Measurements from ENCODE around the gene ERN1.

Gene ERN1

DNA sequence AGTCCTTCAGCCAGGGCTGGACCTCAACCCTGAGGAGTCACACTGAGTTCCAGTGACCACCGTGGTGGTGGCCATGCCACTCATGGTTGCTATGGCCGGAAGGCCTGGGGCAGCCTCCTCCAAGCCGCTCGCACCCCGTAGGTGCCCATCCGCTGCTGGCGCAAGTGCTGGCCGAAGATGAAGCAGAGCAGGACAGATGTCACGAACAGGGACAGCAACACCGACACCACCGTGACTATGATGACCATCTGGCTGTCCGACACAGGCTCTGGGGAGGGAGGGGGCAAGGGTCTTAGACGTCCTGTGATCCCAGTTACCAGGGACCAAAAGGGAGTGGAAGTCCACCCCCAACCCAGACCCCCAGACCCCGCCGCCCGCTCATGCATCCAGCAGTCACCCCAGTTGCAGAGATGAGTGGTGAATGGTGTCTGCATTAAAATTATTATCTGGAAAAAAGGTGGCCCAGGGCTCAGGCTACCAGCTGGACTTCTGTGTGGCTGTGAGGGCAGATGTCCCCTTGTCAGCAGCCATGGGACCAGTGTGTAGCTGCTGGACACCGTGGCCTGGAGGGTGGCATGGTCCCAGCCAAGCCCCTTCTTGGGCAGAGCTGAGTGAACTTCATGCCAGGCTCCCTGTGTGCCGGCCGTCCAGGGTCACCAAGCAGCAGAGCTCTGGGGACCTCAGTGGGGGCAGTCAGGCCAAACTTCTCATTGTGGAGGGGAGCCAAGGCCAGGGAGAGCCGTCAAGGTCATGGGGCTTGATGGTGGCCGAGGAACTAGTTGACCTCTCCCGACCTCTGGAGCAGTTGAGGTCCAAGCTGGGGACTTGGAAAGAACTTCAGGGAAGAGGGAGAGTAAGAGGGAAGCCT is 127.1 kb downstream of the ERN1 start:
- Histone ChIP-seq H3K27ac (replicated peaks) (no peak overlapping the region), H3K4me3 (replicated peaks; ENCODE audit: insufficient read depth, low read length) (no peak overlapping the region), H3K27me3 (ENCODE audit: insufficient read depth, poor library complexity, severe bottlenecking) (peaks cover 15% of the 10 kb centered on the region)
- TF ChIP-seq, protein P1, sequence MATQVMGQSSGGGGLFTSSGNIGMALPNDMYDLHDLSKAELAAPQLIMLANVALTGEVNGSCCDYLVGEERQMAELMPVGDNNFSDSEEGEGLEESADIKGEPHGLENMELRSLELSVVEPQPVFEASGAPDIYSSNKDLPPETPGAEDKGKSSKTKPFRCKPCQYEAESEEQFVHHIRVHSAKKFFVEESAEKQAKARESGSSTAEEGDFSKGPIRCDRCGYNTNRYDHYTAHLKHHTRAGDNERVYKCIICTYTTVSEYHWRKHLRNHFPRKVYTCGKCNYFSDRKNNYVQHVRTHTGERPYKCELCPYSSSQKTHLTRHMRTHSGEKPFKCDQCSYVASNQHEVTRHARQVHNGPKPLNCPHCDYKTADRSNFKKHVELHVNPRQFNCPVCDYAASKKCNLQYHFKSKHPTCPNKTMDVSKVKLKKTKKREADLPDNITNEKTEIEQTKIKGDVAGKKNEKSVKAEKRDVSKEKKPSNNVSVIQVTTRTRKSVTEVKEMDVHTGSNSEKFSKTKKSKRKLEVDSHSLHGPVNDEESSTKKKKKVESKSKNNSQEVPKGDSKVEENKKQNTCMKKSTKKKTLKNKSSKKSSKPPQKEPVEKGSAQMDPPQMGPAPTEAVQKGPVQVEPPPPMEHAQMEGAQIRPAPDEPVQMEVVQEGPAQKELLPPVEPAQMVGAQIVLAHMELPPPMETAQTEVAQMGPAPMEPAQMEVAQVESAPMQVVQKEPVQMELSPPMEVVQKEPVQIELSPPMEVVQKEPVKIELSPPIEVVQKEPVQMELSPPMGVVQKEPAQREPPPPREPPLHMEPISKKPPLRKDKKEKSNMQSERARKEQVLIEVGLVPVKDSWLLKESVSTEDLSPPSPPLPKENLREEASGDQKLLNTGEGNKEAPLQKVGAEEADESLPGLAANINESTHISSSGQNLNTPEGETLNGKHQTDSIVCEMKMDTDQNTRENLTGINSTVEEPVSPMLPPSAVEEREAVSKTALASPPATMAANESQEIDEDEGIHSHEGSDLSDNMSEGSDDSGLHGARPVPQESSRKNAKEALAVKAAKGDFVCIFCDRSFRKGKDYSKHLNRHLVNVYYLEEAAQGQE (IDR thresholded peaks at IDR 0.05; ENCODE audit: insufficient replicate concordance, low read depth) = no peak
- no peak for TF ChIP-seq GABPA (IDR thresholded peaks at IDR 0.05; ENCODE audit: low read depth)
- no peak for TF ChIP-seq SPI1 (IDR thresholded peaks at IDR 0.05; ENCODE audit: borderline replicate concordance, low read depth)
- TF ChIP-seq, protein P2, sequence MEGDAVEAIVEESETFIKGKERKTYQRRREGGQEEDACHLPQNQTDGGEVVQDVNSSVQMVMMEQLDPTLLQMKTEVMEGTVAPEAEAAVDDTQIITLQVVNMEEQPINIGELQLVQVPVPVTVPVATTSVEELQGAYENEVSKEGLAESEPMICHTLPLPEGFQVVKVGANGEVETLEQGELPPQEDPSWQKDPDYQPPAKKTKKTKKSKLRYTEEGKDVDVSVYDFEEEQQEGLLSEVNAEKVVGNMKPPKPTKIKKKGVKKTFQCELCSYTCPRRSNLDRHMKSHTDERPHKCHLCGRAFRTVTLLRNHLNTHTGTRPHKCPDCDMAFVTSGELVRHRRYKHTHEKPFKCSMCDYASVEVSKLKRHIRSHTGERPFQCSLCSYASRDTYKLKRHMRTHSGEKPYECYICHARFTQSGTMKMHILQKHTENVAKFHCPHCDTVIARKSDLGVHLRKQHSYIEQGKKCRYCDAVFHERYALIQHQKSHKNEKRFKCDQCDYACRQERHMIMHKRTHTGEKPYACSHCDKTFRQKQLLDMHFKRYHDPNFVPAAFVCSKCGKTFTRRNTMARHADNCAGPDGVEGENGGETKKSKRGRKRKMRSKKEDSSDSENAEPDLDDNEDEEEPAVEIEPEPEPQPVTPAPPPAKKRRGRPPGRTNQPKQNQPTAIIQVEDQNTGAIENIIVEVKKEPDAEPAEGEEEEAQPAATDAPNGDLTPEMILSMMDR (IDR thresholded peaks at IDR 0.05; ENCODE audit: insufficient read depth, low read length) = no peak
- no peak for TF ChIP-seq POLR2AphosphoS5 (IDR thresholded peaks at IDR 0.05; ENCODE audit: low read depth)
- no peak for DNase-seq (ENCODE audit: low read depth in 1 of 2, low spot score in 1 of 2)

DNA sequence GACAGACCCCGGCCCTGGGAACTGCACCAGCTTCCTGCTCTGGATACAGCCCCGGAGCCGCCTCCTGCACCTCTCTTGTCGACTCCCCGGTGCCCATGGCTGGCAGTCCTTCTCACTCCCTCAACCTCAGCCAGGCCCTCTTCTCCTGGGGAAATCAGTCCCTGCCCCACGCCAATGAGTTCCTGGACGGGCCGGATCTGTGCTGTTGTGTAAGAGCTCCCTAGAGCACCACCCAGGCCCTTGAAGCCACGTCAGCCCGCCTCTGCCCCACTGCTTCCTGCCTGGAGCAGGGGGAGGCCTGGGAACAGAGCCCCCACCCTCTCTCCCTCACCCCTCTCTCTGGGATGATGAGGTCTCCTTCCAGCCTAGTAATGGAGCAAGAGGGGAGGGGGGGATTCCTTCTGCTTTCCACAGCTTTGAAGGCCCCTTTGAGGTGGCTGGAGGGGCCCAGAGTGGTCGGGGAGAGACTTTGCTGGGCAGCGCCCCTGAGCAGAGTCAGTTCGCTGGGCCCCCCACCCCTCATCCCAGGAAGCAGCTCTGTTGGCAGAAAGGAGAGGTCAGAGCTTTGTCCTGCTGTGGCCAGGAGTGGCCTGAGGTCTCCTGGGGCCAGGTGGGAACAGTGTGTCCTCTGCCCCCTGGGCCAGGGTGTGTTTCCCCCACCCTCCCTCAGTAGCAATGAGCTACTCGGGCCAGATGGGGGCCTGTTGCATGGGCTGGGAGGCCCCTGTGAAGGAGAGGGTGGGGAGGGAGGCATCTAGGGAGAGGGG is 128.0 kb downstream of the ERN1 start:
- Histone ChIP-seq H3K27me3 (ENCODE audit: insufficient read depth, poor library complexity, severe bottlenecking) (peaks cover 23% of the 10 kb centered on the region), H3K27ac (replicated peaks) (no peak overlapping the region), H3K4me3 (replicated peaks; ENCODE audit: insufficient read depth, low read length) (no peak overlapping the region)
- DNase-seq (ENCODE audit: low read depth in 1 of 2, low spot score in 1 of 2) = no peak
- TF ChIP-seq, protein P1 (IDR thresholded peaks at IDR 0.05; ENCODE audit: insufficient replicate concordance, low read depth) = no peak
- TF ChIP-seq, protein P2 (IDR thresholded peaks at IDR 0.05; ENCODE audit: insufficient read depth, low read length) = no peak
- TF ChIP-seq GABPA (IDR thresholded peaks at IDR 0.05; ENCODE audit: low read depth) = no peak
- no peak for TF ChIP-seq SPI1 (IDR thresholded peaks at IDR 0.05; ENCODE audit: borderline replicate concordance, low read depth)
- no peak for TF ChIP-seq POLR2AphosphoS5 (IDR thresholded peaks at IDR 0.05; ENCODE audit: low read depth)

DNA sequence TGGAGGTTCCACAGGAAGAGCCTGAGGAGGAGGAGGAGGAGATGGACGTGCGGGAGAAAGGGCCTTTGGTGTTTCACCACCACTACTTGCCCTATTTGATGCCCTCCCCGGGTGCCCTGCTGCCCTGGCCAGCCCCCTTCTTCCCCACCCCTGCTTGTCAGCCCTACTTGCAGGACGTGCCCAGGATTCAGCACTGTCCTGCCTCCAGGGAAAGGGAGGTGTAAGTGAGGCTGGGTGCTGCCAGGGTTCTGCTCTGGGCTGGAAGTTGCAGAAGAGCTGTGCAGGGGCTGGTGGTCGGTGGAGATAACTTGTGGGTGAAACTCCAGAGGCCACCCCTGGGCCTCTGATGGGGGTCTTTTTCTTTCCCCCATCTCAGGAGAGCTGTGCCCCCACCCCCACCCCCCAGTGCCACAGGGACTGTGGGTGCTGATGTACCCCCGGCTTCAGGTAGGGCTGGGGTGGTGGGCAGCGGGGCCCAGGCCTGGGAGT is 128.8 kb downstream of the ERN1 start:
- TF ChIP-seq SPI1 (IDR thresholded peaks at IDR 0.05; ENCODE audit: borderline replicate concordance, low read depth) = no peak
- TF ChIP-seq, protein P2 (IDR thresholded peaks at IDR 0.05; ENCODE audit: insufficient read depth, low read length) = no peak
- TF ChIP-seq POLR2AphosphoS5 (IDR thresholded peaks at IDR 0.05; ENCODE audit: low read depth) = no peak
- no peak for TF ChIP-seq GABPA (IDR thresholded peaks at IDR 0.05; ENCODE audit: low read depth)
- TF ChIP-seq, protein P1 (IDR thresholded peaks at IDR 0.05; ENCODE audit: insufficient replicate concordance, low read depth) = no peak
- peaks cover 26% of the 10 kb centered on the region for H3K27me3 ChIP-seq (ENCODE audit: insufficient read depth, poor library complexity, severe bottlenecking)
- no peak overlapping the region for H3K27ac ChIP-seq (replicated peaks)
- no peak overlapping the region for H3K4me3 ChIP-seq (replicated peaks; ENCODE audit: insufficient read depth, low read length)
- DNase-seq (ENCODE audit: low read depth in 1 of 2, low spot score in 1 of 2) = no peak

Data from HL-60 (cell line).